Adrenal gland (tissue), 5 donors: Measurements from ENCODE around the gene BTBD16.

Experiments used
- POLR2A ChIP-seq, 2 donors: fragments of 450-650 bp; IDR thresholded peaks; one replicate each; pipeline ENCODE4 v1.6.1; 2017; ENCODE audit warnings: antibody characterized with exemption in 2 of 2, mild to moderate bottlenecking in 2 of 2, moderate library complexity in 1 of 2
- TF ChIP-seq, protein P1 (sequence below), 6 experiments: fragments of 450-650 bp in 4 of 6; fragments of 200-600 bp in 2 of 6; sonication (generic) in 1 of 6; IDR thresholded peaks; 1 replicate in 5 of 6; 2 replicates in 1 of 6; pipeline versions ENCODE4 v1.5.1 to v1.8.0; 2016 to 2021; ENCODE audit warnings: antibody characterized with exemption in 6 of 6, mild to moderate bottlenecking in 2 of 6, moderate library complexity in 1 of 6
- donor health status: DM: no; HTN: no; CAD: no.

DNA sequence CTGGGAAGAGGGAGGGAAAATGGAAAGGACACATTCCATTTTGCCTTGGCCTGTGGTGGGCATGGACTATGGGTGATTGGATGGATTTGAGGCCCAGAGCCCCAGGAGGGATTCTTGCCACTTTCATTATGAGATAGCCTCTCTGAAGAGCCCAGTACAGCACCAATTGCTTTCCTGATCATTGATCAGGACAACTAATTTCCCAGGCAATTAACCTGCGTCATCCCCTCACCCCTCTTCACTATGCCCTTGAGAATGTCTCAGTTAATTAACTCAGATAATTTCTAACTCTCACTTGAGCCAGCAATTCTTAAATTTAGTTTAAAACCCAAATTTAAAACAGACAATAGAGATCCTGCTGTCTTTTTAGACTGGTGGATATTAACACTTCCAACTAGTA is 90.0 kb downstream of the BTBD16 start:
- TF ChIP-seq, protein P1, sequence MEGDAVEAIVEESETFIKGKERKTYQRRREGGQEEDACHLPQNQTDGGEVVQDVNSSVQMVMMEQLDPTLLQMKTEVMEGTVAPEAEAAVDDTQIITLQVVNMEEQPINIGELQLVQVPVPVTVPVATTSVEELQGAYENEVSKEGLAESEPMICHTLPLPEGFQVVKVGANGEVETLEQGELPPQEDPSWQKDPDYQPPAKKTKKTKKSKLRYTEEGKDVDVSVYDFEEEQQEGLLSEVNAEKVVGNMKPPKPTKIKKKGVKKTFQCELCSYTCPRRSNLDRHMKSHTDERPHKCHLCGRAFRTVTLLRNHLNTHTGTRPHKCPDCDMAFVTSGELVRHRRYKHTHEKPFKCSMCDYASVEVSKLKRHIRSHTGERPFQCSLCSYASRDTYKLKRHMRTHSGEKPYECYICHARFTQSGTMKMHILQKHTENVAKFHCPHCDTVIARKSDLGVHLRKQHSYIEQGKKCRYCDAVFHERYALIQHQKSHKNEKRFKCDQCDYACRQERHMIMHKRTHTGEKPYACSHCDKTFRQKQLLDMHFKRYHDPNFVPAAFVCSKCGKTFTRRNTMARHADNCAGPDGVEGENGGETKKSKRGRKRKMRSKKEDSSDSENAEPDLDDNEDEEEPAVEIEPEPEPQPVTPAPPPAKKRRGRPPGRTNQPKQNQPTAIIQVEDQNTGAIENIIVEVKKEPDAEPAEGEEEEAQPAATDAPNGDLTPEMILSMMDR (IDR thresholded peaks at IDR 0.05): no peak
- TF ChIP-seq POLR2A (IDR thresholded peaks at IDR 0.05): no peak
